Effector CD8-positive, alpha-beta T cell (primary cell): ENCODE data around the gene B3GALNT1.

Experiments
- DNase-seq: peaks from one replicate; lab custom pipeline; 2025; lab: John Stamatoyannopoulos, UW
- total RNA-seq, 4 experiments: gene quantifications; one replicate each; lab custom pipeline; 2026; lab: John Stamatoyannopoulos, UW

Gene B3GALNT1, protein sequence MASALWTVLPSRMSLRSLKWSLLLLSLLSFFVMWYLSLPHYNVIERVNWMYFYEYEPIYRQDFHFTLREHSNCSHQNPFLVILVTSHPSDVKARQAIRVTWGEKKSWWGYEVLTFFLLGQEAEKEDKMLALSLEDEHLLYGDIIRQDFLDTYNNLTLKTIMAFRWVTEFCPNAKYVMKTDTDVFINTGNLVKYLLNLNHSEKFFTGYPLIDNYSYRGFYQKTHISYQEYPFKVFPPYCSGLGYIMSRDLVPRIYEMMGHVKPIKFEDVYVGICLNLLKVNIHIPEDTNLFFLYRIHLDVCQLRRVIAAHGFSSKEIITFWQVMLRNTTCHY
- total RNA-seq, result 0 to 1.4 (median 1.1) reads per million in 4 experiments

DNA sequence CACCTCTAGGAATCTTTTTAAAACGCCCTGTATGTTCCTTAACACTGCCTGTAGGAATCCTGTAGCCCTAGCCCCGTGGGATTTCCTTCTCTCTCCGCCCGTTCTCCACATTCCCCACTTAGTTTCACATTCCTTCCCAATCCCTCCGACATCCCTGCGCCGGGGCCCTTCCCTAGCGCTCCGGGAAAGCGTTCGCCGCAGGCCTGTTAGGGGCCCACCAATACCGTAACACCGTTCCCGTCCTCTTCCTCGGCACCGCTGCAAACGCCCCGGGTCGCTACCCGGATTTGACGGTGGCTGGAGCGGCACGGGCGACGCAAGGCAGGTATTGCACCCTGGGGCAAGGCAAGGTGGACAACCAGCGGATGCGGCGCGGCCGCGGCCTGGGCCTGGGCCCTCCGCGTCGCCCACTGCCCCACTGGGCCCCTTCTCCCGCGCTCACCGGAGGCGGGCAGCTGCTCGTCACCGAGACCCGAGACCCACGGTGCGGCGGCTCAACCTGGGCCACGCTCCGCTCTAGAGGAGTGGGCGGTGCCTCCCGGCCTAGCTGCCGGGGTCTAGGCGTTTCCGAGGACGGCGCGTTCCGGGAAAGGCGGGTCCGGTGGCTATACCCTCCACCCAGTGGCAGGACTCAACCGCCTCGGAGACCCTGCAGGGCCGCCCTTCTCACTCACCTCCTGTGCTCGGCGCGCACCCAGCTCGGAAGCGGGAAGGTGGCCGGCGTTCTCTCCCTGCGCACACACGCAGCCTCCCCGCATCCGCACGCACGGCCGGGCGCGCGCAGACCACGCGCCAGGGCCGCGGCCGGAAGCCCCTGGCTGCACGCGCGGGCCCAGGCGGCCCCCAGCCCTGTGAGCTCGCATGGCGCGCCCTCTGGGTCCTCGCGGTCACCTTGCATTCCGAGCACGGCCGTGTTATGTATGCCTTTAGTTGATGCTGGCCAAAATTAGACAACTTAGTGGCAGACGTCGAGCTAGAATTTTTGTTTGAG is at the start of gene B3GALNT1:
Gene B3GALNT1, minus strand, starts transcription at position 789 of the 991 bp plus-strand sequence. CDS start 18,595 bp downstream, outside the sequence.
- no peak for DNase-seq

DNA sequence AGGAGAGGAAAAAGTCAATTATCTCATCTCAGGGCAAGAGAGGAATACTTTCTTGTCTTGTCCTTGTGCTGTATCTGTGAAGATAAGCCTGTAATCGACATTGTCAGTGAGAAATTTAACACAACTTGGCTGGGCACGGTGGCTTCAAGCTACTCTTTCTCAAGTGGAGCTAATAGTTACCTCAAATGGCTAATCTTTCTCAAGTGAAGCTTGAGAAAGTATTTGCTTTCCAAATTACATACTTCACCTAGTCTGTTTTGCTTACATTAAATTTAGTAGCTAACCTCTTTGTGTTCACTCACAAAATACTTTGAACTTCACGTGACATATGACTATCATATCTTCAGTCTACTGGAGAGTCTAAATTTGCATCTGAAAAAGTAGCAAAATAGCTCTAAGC is 48.3 kb upstream of the B3GALNT1 start:
- DNase-seq, result no peak

DNA sequence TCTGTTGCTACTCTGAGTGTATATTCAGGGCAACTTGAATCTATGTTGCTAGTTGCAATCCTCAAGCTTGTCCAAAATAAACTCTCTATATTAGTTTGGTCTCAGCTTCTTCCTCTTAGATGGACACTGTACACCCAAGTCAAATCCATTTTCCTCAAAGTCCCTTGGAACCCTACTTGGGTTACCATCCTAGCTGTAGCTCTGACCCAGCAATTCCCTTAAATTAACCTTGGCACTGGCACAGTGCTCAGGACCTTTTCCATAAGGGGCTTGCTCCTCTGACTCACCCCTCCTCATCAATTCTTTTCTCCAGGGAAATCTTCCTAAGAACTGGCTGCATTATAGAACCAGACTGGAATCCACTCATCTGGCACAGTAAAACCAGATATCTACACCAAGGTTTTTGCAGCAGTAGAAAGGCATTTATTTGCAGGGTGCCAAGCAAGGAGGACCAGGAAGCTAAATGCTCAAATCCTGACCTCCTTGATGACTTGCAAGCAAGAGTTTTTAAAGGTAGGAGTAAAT is 44.9 kb upstream of the B3GALNT1 start:
- DNase-seq, result no peak

DNA sequence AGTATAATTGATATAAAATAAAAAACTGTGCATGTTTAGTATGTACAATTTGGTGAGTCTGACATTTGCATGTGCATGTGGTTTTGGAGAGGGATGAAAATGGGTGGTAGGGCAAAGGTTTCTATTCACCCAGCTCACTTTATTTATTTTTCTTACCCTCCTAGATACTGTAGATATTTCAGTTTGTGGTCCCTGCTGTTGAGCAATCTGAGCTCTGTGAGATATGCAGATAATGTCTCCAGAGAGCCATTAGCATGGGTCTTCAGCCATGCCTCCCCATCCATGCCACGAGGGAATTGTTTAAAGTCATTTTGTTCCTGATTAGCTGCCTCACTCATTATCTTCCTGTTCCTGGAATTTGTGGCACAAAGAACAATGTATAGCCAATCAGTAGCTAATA is 44.4 kb upstream of the B3GALNT1 start:
- DNase-seq, result no peak

DNA sequence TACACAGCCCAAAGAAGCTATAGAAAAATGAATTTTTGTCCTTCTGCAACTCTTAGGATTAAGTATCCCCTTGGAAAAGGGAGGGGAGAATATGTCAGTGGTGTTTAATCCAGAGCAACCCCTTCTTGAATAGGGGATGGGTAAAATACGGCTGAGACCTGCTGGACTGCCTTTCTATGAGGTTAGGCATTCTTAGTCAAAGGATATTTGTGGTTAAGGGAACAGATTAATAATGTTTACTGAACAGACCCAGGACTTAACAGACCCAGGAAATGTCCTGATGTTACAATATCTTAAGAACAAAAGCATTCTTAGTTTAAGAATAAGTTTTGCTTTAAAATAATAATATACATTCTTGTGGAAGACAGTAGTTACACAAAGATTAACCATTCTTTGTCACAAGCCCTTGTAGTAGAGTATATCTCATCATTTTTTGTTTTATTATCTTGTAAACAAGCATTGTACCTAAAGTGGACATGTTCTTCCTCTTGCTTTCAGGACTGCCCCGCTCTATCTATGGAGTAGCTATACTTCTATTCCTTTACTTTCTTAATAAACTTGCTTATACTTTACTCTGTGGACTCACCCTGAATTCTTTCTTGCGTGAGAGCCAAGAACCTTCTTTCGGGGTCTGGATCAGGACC is 43.8 kb upstream of the B3GALNT1 start:
- DNase-seq, result no peak

DNA sequence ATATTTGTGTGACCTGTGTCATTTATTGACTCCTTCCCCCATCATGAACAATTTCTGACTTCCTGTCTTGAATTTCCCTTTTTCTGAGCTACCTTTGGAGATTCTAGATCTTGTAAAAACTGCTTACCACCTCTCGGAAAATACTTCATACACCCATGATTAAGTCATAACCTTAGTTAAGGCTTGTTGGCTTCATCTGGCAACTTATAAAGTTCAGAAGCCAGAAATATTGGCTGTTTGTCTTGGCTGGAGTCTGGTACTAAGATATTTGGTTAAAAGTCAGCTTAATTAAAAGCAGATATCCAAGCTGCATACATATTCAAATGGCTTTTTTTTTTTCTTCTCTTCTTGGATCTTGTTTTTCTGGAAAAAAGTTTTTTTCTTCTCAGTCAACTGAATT is 37.3 kb upstream of the B3GALNT1 start:
- DNase-seq, result no peak

DNA sequence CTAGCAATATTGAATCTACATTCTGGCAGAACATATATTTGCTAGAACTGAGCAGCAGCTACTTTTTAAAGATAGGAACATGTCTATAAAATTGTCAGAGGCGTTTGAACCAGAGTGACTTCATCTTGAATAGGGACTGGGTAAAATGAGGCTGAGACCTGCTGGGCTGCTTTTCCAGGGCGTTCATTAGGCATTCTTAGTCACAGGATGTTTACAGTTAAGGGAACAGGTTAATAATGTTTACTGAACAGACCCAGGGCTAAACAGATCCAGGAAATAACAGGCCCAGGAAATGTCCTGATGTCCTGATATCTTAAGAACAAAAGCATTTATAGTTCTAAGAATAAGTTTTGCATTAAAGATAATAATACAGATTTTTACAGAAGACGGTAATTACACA is 34.5 kb upstream of the B3GALNT1 start:
- no peak for DNase-seq

DNA sequence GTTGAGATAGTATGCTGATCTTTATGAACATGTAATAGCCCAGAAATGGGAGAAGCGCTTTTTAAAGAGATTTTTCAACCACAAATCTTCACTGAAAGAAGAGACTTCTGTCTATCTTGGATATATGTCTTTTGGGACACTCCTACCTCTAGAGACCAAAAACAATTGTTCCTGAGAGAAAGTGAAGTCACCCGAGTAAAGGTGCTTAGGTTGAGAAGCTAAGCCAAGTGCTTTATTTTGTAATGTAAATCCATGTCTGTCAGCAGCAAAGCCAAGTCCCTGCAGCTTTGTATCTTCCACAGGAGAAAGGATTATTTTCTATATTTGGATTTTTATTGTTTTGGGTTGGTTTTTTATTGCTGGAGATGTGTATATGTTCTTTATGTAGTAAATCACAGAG is 32.1 kb upstream of the B3GALNT1 start:
- no peak for DNase-seq

DNA sequence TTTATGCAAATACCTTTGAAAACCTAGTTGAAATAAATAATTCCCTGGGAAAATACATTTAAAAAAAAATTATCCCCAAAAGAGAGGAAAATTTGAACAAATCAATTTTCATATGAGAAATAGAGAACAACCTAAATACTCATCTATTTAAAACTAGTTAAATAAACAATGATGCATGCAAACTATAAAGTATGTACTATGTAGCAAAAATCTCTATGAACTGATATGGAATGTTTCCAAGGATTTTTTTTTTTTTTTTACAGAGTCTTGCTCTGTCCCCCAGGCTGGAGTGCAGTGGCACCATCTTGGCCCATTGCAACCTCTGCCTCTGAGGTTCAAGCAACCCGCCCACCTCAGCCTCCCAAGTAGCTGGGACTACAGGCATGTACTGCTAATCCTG is 27.2 kb upstream of the B3GALNT1 start:
- DNase-seq, result no peak

DNA sequence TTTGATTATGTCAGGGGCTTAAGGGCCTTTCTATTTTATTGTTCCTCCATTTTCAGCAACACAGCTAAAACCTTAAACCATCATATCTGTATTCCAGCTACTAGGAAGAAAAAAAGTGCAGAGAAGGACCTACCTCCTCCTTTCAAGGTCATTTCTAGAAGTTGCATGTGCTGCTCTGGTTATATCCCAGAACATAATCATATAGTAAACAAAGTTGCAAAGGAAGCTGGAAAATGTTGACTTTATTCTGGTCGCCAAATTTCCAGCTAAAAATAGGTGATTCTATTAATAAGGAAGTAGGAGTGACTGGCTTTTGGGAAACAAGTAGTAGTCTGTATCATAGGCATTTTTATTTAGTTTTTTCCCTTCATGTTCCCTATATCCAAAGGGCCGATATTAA is 21.3 kb upstream of the B3GALNT1 start:
- DNase-seq, result no peak

DNA sequence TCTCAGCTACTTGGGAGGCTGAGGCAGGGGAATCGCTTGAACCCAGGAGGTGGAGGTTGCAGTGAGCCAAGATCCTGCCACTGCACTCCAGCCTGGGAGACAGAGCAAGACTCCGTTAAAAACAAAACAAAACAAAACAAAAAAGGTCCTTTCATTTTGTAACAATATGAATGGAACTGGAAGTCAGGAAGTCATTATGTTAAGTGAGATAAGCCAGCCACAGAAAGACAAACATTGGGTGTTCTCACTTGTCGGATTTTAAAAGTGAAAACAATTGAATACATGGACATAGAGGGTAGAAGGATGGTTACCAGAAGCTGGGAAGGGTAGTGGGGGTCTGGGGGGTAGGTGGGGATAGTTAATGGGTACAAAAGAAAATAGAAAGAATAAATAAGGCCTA is 12.5 kb upstream of the B3GALNT1 start:
- no peak for DNase-seq

DNA sequence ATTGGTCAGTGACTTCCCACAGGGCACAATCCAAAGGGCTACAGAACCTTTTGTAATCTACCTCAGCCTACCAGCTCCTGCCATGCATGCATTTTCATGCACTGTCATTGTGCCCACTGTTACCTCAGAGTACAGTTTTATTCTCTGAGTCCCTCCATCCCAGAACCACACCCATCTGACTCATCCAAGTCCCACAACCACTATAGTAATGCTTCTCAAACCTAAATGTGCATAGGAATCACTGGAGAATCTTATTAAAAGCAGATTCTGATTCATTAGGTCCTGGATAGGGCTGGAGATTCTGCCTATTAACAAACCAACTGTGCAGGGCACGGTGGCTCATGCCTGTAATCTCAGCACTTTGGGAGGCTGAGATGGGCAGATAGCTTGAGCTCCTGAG is 3.7 kb upstream of the B3GALNT1 start:
- DNase-seq, result no peak

DNA sequence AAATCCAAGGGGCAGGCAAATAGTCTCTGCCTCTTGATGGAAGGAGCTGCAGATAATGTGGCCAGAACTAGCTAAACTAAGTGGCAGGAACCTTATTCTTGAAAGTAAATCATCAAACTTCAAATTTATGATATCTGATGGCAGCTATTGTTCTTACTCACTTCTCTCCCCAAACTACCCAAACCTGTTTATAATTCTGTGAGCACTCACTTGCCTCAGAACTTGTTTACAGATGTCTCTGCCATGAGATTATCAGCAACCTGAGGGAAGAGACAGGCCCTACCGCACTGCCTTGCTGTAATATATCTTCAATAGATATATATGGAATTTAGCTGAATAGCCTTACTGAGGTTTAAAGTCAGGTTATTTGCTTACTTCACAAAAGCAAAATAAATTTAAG is 2.2 kb upstream of the B3GALNT1 start:
- no peak for DNase-seq

DNA sequence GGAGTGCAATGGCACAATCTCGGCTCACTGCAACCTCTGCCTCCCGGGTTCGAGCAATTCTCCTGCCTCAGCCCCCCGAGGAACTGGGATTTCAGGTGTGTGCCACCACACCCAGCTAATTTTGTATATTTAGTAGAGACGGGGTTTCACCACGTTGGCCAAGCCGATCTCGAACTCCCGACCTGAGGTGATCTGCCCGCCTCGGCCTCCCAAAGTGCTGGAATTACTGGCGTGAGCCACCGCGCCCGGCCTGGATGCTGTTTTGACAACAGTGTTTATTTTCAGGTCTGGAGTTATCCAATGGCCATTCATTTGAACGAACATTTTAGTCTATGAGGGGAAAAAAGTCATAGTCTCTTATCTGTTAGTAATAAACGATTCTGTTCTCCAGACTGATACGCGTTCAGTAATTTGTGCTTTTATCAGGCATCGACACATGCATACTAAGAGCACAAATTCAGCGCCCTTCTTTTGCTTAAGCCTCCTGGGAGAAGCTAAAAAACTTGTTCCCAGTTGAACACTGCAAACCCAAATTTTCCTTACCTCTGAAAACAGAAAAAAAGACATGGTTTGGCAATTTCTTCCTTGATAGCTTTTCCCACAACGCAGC is 1.3 kb downstream of the B3GALNT1 start:
- DNase-seq, result no peak

DNA sequence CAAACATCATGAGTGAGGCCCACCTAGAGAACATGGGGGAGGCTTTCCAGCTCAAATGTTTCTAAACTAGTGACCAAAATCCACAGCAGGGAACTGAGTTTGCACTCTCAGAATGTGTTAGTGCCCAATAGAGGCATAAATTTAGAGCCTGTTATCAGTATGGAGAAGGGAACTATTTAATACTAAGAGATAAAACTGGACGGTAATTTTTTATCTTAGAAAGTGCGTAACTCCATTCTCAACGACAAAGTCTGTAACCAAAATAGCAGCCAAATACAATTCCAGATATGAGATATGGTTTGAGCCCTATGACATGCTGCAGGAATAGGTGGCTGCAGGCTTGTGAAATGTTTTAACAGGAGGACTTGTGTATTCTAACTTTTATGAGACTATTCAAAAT is 3.5 kb downstream of the B3GALNT1 start:
- DNase-seq, result no peak

DNA sequence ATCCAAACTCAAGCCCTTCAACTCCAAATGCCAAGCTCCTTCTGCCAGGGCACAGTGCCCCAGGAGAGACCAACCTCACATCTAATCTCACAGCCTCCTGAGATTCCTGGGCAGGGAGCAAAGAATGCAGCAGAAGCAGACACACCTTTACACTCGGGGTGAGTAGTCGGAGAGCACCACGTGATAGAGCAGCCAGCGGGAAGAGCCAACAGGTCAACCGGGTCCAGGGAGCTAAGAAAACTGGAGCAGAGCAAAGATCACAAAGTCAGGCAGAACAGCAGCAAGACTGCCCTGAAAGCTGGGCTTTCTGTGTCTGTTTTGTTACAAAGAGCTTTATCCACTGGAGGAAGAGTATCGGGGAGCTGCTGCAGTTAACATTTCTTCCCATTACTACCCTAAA is 4.2 kb downstream of the B3GALNT1 start:
- no peak for DNase-seq

DNA sequence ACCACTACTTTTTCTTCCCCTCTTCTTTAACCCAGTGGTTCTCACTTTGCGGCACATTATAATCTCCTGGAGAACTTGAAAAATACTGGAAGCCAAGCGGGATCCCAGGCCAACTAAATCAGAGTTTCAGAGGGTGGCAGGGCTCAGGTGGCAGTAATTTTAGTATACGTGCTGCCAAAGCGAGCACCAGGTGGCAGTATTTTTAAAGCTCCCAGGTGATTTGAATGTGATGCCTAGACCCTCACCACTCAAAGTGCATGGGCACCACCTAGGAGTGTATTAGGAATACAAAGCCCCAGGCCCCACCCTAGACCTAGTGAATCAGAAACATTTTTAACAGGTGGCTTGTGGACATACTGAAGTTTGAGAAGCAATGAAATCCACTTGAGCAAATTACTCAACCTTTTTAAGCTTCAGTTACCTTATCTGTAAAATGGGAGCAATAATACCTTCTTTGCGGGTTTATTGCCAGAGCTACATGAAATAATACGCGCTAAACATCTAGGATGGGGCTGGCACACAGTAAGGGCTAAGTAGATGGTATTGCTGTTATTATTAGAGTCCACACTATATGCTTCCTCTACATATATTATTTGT is 8.3 kb downstream of the B3GALNT1 start:
- DNase-seq, result no peak

DNA sequence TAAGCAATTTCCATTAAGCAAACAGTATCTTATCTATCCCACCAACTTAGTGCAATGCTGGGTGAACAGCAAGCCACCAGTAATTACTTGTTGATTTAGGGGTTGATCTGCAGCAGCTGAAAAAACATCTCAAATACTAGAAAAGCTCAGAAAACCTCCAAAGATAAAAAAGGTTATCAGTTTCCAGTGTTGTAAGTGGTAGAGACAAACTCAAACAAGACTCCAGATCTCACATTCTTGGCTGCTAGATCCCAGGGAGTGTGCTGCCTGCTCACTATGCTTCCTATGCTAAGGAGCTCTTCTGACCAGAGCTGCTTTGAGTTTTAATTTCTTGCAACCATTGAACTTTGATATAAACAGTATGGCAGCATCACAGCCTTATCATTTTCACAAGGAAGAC is 11.3 kb downstream of the B3GALNT1 start:
- DNase-seq, result no peak

DNA sequence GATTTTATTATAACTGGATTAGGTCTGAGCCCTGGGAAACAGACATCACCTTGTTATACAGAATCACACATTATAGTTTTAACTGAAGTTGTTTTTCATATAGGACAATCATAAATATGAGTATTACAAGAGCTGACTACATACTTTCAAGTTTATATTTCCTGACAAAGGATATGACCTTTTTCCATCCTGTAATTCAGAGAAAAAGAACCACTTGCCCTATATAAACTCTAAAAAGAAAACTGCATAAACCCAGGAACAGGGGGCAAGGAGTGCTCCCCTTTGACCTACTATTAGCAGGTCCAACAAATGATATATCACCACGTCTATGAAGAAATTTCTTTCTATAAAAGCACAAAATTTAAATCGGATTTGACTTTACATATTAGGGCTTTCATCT is 20.9 kb downstream of the B3GALNT1 start:
- no peak for DNase-seq

DNA sequence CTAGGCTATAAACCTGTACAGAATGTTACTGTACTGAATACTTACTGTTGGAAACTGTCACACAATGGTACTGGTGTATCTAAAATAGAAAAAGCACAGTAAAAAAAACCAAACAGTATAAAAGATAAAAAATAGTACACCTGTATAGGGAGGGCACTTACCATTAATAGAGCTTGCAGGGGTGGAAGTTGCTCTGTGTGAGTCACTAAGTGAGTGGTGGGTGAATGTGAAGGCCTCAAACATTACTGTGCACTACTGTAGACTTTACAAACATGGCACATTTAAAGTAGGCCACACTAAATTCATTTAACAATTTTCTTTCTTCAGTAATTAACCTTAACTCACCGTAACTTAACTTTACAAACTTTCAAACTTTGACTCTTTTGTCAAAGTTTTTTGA is 22.0 kb downstream of the B3GALNT1 start:
- DNase-seq, result no peak

DNA sequence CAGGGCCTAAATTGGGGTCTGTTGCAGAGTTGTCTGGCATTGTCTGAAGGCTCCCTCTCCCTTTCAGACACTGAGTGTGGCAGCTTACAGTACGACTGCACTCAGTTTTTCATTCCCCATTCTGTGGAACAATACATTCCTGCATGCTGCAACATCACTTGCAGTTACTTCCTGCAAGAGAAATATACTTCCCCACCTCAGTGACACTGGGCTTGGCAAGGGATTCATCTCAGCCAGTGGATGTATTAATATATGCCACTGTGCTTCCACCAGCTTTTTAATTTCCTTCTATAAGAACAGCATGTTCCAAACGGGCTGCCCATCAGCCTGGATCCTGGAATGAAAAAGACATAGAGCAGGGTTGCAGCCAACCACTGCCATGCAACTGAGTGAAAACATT is 23.1 kb downstream of the B3GALNT1 start:
- DNase-seq, result no peak
